ENCODE measurements around the gene MS4A6A. TPM values are rescaled to one million over a fixed set of nuclear protein-coding genes. Genes with fewer than 3 reads are reported as not detected.
"Not testable (repeated sequence)": the region's sequence is repeated elsewhere in the genome, so short reads cannot be mapped to it uniquely, and the experiment has no call there.

The MS4A6A gene
- total RNA-seq, 2 donors from 2014 or later = not detected

- H3K36me3 Mint-ChIP-seq = no peaks in the 10 kb centered on the region
- H3K9me3 Mint-ChIP-seq = peaks cover 0 to 5% of the 10 kb centered on the region in 2 donors
- ATAC-seq = no peak
- H3K27ac Mint-ChIP-seq = no peak overlapping the region
- no peak for DNase-seq (ENCODE audit: low spot score in 2 of 2)
Measured at GRCh38 chr11:60159284-60159683, 23.6 kb downstream of the MS4A6A start.

- no peak overlapping the region for H3K27ac Mint-ChIP-seq
- no peak for DNase-seq (ENCODE audit: low spot score in 2 of 2)
- H3K9me3 Mint-ChIP-seq = peaks cover 0 to 1% of the 10 kb centered on the region in 2 donors
- no peak for ATAC-seq
- H3K36me3 Mint-ChIP-seq = no peaks in the 10 kb centered on the region
Measured at GRCh38 chr11:60158636-60159035, 24.2 kb downstream of the MS4A6A start.

- H3K27ac Mint-ChIP-seq = no peak overlapping the region
- ATAC-seq = no peak
- peaks cover 0 to 7% of the 10 kb centered on the region in 2 donors for H3K9me3 Mint-ChIP-seq
- no peaks in the 10 kb centered on the region for H3K36me3 Mint-ChIP-seq
- no peak for DNase-seq (ENCODE audit: low spot score in 2 of 2)
Measured at GRCh38 chr11:60155931-60156330, 27.0 kb downstream of the MS4A6A start.

GRCh38 chr11:60152727-60153126 is 30.2 kb downstream of the MS4A6A start:
- H3K36me3 Mint-ChIP-seq; H3K9me3 Mint-ChIP-seq; ATAC-seq; H3K27ac Mint-ChIP-seq; DNase-seq (ENCODE audit: low spot score in 2 of 2): not testable (repeated sequence)

- Mint-ChIP-seq H3K9me3 (peaks cover 0 to 7% of the 10 kb centered on the region in 2 donors), H3K27ac (no peak overlapping the region)
- no peak for DNase-seq (ENCODE audit: low spot score in 2 of 2)
Measured at GRCh38 chr11:60150279-60150678, 32.6 kb downstream of the MS4A6A start.

GRCh38 chr11:60145677-60146076 is 37.2 kb downstream of the MS4A6A start:
- no peak overlapping the region for H3K27ac Mint-ChIP-seq
- no peaks in the 10 kb centered on the region for H3K36me3 Mint-ChIP-seq
- peak; percentile 20 to 73 for ATAC-seq
- DNase-seq (ENCODE audit: low spot score in 2 of 2) = no peak
- H3K9me3 Mint-ChIP-seq = no peaks in the 10 kb centered on the region

More at GRCh38 chr11:60150279-60150678, 32.6 kb downstream of the MS4A6A start:
- no peaks in the 10 kb centered on the region for H3K36me3 Mint-ChIP-seq
- no peak for ATAC-seq

GRCh38 chr11:60143768-60144167 is 39.1 kb downstream of the MS4A6A start:
- DNase-seq (ENCODE audit: low spot score in 2 of 2) (no peak), ATAC-seq (peak; percentile 29 to 75)
- Mint-ChIP-seq H3K27ac (no peak overlapping the region), H3K9me3 (no peaks in the 10 kb centered on the region), H3K36me3 (no peaks in the 10 kb centered on the region)

GRCh38 chr11:60133917-60134316 is 49.0 kb downstream of the MS4A6A start:
- Mint-ChIP-seq H3K9me3 (peaks cover 5 to 10% of the 10 kb centered on the region in 2 donors), H3K27ac (no peak overlapping the region), H3K36me3 (peaks cover 0 to 6% of the 10 kb centered on the region in 2 donors)
- DNase-seq (ENCODE audit: low spot score in 2 of 2) (no peak), ATAC-seq (no peak)

- Mint-ChIP-seq H3K9me3 (peaks cover 5 to 10% of the 10 kb centered on the region in 2 donors), H3K36me3 (peaks cover 0 to 6% of the 10 kb centered on the region in 2 donors), H3K27ac (no peak overlapping the region)
- ATAC-seq (no peak), DNase-seq (ENCODE audit: low spot score in 2 of 2) (no peak)
Measured at GRCh38 chr11:60131912-60132311, 51.0 kb downstream of the MS4A6A start.

- Mint-ChIP-seq H3K27ac (no peak overlapping the region), H3K36me3 (no peaks in the 10 kb centered on the region), H3K9me3 (peaks cover 0 to 10% of the 10 kb centered on the region in 2 donors)
- ATAC-seq (peak; percentile 29 to 63), DNase-seq (ENCODE audit: low spot score in 2 of 2) (no peak)
Measured at GRCh38 chr11:60130496-60130895, 52.4 kb downstream of the MS4A6A start.

GRCh38 chr11:60129853-60130252 is 53.0 kb downstream of the MS4A6A start:
- Mint-ChIP-seq H3K9me3 (peaks cover 0 to 10% of the 10 kb centered on the region in 2 donors), H3K27ac (no peak overlapping the region), H3K36me3 (no peaks in the 10 kb centered on the region)
- no peak for DNase-seq (ENCODE audit: low spot score in 2 of 2)
- ATAC-seq = no peak

- not testable (repeated sequence) for ATAC-seq; H3K36me3 Mint-ChIP-seq; DNase-seq (ENCODE audit: low spot score in 2 of 2); H3K9me3 Mint-ChIP-seq; H3K27ac Mint-ChIP-seq
Measured at GRCh38 chr11:60128866-60129265, 54.0 kb downstream of the MS4A6A start.

- DNase-seq (ENCODE audit: low spot score in 2 of 2) (no peak), ATAC-seq (no peak)
- Mint-ChIP-seq H3K36me3 (no peaks in the 10 kb centered on the region), H3K27ac (no peak overlapping the region), H3K9me3 (peaks cover 0 to 3% of the 10 kb centered on the region in 2 donors)
Measured at GRCh38 chr11:60128376-60128775, 54.5 kb downstream of the MS4A6A start.

GRCh38 chr11:60127311-60127811 is 55.5 kb downstream of the MS4A6A start:
- DNase-seq (ENCODE audit: low spot score in 2 of 2) (no peak), ATAC-seq (no peak)
- no peaks in the 10 kb centered on the region for H3K9me3 Mint-ChIP-seq
- H3K36me3 Mint-ChIP-seq = no peaks in the 10 kb centered on the region
- no peak overlapping the region for H3K27ac Mint-ChIP-seq

- ATAC-seq (no peak), DNase-seq (ENCODE audit: low spot score in 2 of 2) (no peak)
Measured at GRCh38 chr11:60125956-60126585, 56.8 kb downstream of the MS4A6A start.

GRCh38 chr11:60124802-60125432 is 58.0 kb downstream of the MS4A6A start:
- no peaks in the 10 kb centered on the region for H3K36me3 Mint-ChIP-seq
- H3K27ac Mint-ChIP-seq = no peak overlapping the region
- no peaks in the 10 kb centered on the region for H3K9me3 Mint-ChIP-seq
- DNase-seq (ENCODE audit: low spot score in 2 of 2) = no peak
- no peak for ATAC-seq

More at GRCh38 chr11:60125956-60126585, 56.8 kb downstream of the MS4A6A start:
- H3K27ac Mint-ChIP-seq = no peak overlapping the region
- no peaks in the 10 kb centered on the region for H3K9me3 Mint-ChIP-seq
- H3K36me3 Mint-ChIP-seq = no peaks in the 10 kb centered on the region
